ENCODE data around the gene KLHL25. TPM values are rescaled to one million over a fixed set of nuclear protein-coding genes. Genes with fewer than 3 reads are reported as not detected.

KLHL25 gene
- total RNA-seq, 1 experiment from 2014 or later, result 11.5 TPM

GRCh38 chr15:85778107-85778776 is 16.5 kb downstream of the KLHL25 start:
- H3K9me3 ChIP-seq (ENCODE audit: low read depth, low read length, poor library complexity, severe bottlenecking), result no peaks in the 10 kb centered on the region
- DNase-seq (ENCODE audit: low spot score), result no peak
- TF ChIP-seq, protein P1, sequence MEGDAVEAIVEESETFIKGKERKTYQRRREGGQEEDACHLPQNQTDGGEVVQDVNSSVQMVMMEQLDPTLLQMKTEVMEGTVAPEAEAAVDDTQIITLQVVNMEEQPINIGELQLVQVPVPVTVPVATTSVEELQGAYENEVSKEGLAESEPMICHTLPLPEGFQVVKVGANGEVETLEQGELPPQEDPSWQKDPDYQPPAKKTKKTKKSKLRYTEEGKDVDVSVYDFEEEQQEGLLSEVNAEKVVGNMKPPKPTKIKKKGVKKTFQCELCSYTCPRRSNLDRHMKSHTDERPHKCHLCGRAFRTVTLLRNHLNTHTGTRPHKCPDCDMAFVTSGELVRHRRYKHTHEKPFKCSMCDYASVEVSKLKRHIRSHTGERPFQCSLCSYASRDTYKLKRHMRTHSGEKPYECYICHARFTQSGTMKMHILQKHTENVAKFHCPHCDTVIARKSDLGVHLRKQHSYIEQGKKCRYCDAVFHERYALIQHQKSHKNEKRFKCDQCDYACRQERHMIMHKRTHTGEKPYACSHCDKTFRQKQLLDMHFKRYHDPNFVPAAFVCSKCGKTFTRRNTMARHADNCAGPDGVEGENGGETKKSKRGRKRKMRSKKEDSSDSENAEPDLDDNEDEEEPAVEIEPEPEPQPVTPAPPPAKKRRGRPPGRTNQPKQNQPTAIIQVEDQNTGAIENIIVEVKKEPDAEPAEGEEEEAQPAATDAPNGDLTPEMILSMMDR (conservative IDR thresholded peaks at IDR 0.05; ENCODE audit: low read depth, low read length), result no peak
- no peak for TF ChIP-seq EZH2 (IDR thresholded peaks at IDR 0.05; ENCODE audit: borderline replicate concordance, low read depth, low read length, poor library complexity, severe bottlenecking)
- no peaks in the 10 kb centered on the region for H3K27me3 ChIP-seq (replicated peaks; ENCODE audit: insufficient read depth, low read depth, low read length, poor library complexity)
- BruUV-seq (replicated peaks), result no TSS peak
- intact Hi-C loops (cut with micrococcal nuclease; ENCODE audit: unreplicated experiment), result no loop called here
- H3K27ac ChIP-seq (ENCODE audit: low read depth, low read length, poor library complexity, severe bottlenecking), result no peak overlapping the region
- CTCF ChIA-PET, result no interaction called here
- H3K4me3 ChIP-seq (ENCODE audit: low read depth, low read length, poor library complexity, severe bottlenecking), result no peak overlapping the region
- H3K36me3 ChIP-seq (ENCODE audit: insufficient read depth, low read length, poor library complexity, severe bottlenecking), result no peaks in the 10 kb centered on the region
- POLR2A ChIA-PET (ENCODE audit: low non-redundant PET), result no interaction called here
- no peaks in the 10 kb centered on the region for H3K4me1 ChIP-seq (ENCODE audit: insufficient read depth, low read length, poor library complexity, severe bottlenecking)

- no TSS peak for BruUV-seq (replicated peaks)
- no peak for DNase-seq (ENCODE audit: low spot score)
- no peaks in the 10 kb centered on the region for H3K4me1 ChIP-seq (ENCODE audit: insufficient read depth, low read length, poor library complexity, severe bottlenecking)
- no peaks in the 10 kb centered on the region for H3K27me3 ChIP-seq (replicated peaks; ENCODE audit: insufficient read depth, low read depth, low read length, poor library complexity)
- no peaks in the 10 kb centered on the region for H3K9me3 ChIP-seq (ENCODE audit: low read depth, low read length, poor library complexity, severe bottlenecking)
- no peak overlapping the region for H3K4me3 ChIP-seq (ENCODE audit: low read depth, low read length, poor library complexity, severe bottlenecking)
- TF ChIP-seq, protein P1 (conservative IDR thresholded peaks at IDR 0.05; ENCODE audit: low read depth, low read length), result no peak
- TF ChIP-seq EZH2 (IDR thresholded peaks at IDR 0.05; ENCODE audit: borderline replicate concordance, low read depth, low read length, poor library complexity, severe bottlenecking), result no peak
- CTCF ChIA-PET, result no interaction called here
- no peak overlapping the region for H3K27ac ChIP-seq (ENCODE audit: low read depth, low read length, poor library complexity, severe bottlenecking)
- POLR2A ChIA-PET (ENCODE audit: low non-redundant PET), result no interaction called here
- H3K36me3 ChIP-seq (ENCODE audit: insufficient read depth, low read length, poor library complexity, severe bottlenecking), result no peaks in the 10 kb centered on the region
- intact Hi-C loops (cut with micrococcal nuclease; ENCODE audit: unreplicated experiment), result no loop called here
Measured at GRCh38 chr15:85777250-85778106, 17.2 kb downstream of the KLHL25 start.

DNA sequence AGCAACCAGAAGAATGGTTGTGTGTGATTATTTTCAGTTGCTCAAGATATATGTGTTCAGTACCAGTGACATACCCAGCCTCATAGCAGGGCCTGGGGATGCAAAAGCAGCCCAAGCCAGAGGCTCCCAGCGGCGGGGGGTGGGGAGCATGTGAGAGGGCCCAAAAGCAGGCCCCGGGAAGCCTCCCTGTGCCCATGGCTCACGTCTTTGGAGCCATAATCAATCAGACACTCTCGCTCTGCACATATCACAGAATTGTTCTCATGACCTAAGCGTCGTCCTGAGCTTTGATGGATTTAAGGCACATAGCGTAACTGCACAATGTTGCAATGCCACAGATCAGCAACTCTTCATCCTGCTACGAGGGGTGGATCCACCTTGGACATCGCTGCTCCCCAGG is 20.8 kb downstream of the KLHL25 start:
- intact Hi-C loops (cut with micrococcal nuclease; ENCODE audit: unreplicated experiment), result no loop called here
- CTCF ChIA-PET, result no interaction called here
- no TSS peak for BruUV-seq (replicated peaks)
- no peak for TF ChIP-seq EZH2 (IDR thresholded peaks at IDR 0.05; ENCODE audit: borderline replicate concordance, low read depth, low read length, poor library complexity, severe bottlenecking)
- TF ChIP-seq, protein P1 (conservative IDR thresholded peaks at IDR 0.05; ENCODE audit: low read depth, low read length), result no peak
- no peaks in the 10 kb centered on the region for H3K9me3 ChIP-seq (ENCODE audit: low read depth, low read length, poor library complexity, severe bottlenecking)
- H3K4me1 ChIP-seq (ENCODE audit: insufficient read depth, low read length, poor library complexity, severe bottlenecking), result no peaks in the 10 kb centered on the region
- no peaks in the 10 kb centered on the region for H3K36me3 ChIP-seq (ENCODE audit: insufficient read depth, low read length, poor library complexity, severe bottlenecking)
- no peak overlapping the region for H3K27ac ChIP-seq (ENCODE audit: low read depth, low read length, poor library complexity, severe bottlenecking)
- POLR2A ChIA-PET (ENCODE audit: low non-redundant PET), result no interaction called here
- DNase-seq (ENCODE audit: low spot score), result no peak
- H3K4me3 ChIP-seq (ENCODE audit: low read depth, low read length, poor library complexity, severe bottlenecking), result no peak overlapping the region
- no peaks in the 10 kb centered on the region for H3K27me3 ChIP-seq (replicated peaks; ENCODE audit: insufficient read depth, low read depth, low read length, poor library complexity)
